Activated CD8-positive, alpha-beta T cell treated with anti-CD3 and anti-CD28 coated beads, Interleukin-2, amount 10 ng/mL, durations not matched to agents 7 days and 5 days (primary cell): Measurements from ENCODE around the gene CCDC88C. TPM values are rescaled to one million over a fixed set of nuclear protein-coding genes. Genes with fewer than 3 reads are reported as not detected.

Source experiments
- ATAC-seq: fragments of 150-1000 bp; cut with Tn5 transposase; one replicate; pipeline ENCODE4 v1.10.0; 2021; ENCODE audit warnings: moderate library complexity
- CTCF ChIA-PET: fragments of 350-600 bp; sonication (Branson Sonifier 250); formaldehyde crosslinking; loops from one replicate; lab custom pipeline; 2021; ENCODE audit warnings: antibody characterized with exemption; lab: Charles Lee
- POLR2A ChIA-PET: fragments of 350-600 bp; sonication (Branson Sonifier 250); formaldehyde crosslinking; loops from one replicate; lab custom pipeline; 2021; ENCODE audit warnings: antibody characterized with exemption; lab: Charles Lee
- DNase-seq: peaks from one replicate; pipeline ENCODE4 v3.0.0-alpha.2; 2020
- H3K27ac Mint-ChIP-seq: one replicate; pipeline ENCODE4 v1.8.0; 2021; ENCODE audit warnings: mild to moderate bottlenecking, mixed read lengths
- H3K27me3 Mint-ChIP-seq: one replicate; pipeline ENCODE4 v1.8.0; 2021; ENCODE audit warnings: low read depth, mixed read lengths
- H3K36me3 Mint-ChIP-seq: one replicate; pipeline ENCODE4 v1.8.0; 2021; ENCODE audit warnings: low read depth, mixed read lengths
- H3K4me1 Mint-ChIP-seq: one replicate; pipeline ENCODE4 v1.8.0; 2021; ENCODE audit warnings: low read depth, mixed read lengths
- H3K4me3 Mint-ChIP-seq: one replicate; pipeline ENCODE4 v1.8.0; 2021; ENCODE audit warnings: mild to moderate bottlenecking, mixed read lengths
- H3K9me3 Mint-ChIP-seq: one replicate; pipeline ENCODE4 v1.8.0; 2022; ENCODE audit warnings: mixed read lengths; ENCODE audit not compliant: insufficient read depth
- total RNA-seq, 2 experiments: library from RNA; stranded (reverse); gene quantifications; one replicate each; pipeline ENCODE4 v1.2.3, GENCODE V29; 2021

CCDC88C gene
- total RNA-seq, 2 experiments from 2014 or later: 147 to 153 TPM

GRCh38 chr14:91295851-91296796, 121.5 kb downstream of the CCDC88C start:
- no peaks in the 10 kb centered on the region for H3K9me3 Mint-ChIP-seq
- H3K4me3 Mint-ChIP-seq: no peak overlapping the region
- H3K36me3 Mint-ChIP-seq: peaks cover 88% of the 10 kb centered on the region
- no peak for ATAC-seq
- no peaks in the 10 kb centered on the region for H3K27me3 Mint-ChIP-seq
- POLR2A ChIA-PET: interaction anchor here (0.6 kb wide), 1 partner anchor 120 kb away, joined by 4 read pairs; no protein-coding TSS in a partner anchor
- peaks cover 35% of the 10 kb centered on the region for H3K4me1 Mint-ChIP-seq
- peak overlapping the region; percentile 65 for H3K27ac Mint-ChIP-seq
- CTCF ChIA-PET: no interaction called here
- DNase-seq: no peak

GRCh38 chr14:91295276-91295845, 122.3 kb downstream of the CCDC88C start:
- CTCF ChIA-PET: no interaction called here
- DNase-seq: no peak
- no peaks in the 10 kb centered on the region for H3K27me3 Mint-ChIP-seq
- H3K27ac Mint-ChIP-seq: no peak overlapping the region
- peaks cover 29% of the 10 kb centered on the region for H3K4me1 Mint-ChIP-seq
- POLR2A ChIA-PET: no interaction called here
- no peak for ATAC-seq
- no peaks in the 10 kb centered on the region for H3K9me3 Mint-ChIP-seq
- peaks cover 88% of the 10 kb centered on the region for H3K36me3 Mint-ChIP-seq
- H3K4me3 Mint-ChIP-seq: no peak overlapping the region

DNA sequence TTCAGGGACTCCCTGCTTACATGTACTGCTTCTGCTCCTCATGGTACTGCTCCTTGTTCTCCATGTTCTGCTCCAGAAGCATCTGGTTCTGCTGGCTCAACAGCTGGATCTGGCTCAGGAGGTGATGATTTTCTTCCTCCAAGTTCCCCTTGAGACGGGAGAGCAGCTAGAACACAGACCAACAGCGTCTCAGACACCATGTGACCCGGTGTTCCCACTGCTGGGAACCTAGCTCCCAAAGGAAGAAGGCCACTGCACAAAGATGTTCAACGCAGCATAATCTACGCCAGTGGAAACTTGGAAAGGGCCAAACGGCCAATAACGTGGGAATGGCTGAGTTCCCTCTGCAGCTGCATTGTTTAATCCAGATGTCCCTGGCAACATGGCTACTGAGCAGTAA, 123.5 kb downstream of the CCDC88C start:
- H3K4me3 Mint-ChIP-seq: no peak overlapping the region
- no peaks in the 10 kb centered on the region for H3K9me3 Mint-ChIP-seq
- DNase-seq (no peak), ATAC-seq (no peak)
- H3K27me3 Mint-ChIP-seq: no peaks in the 10 kb centered on the region
- CTCF ChIA-PET: no interaction called here
- peaks cover 29% of the 10 kb centered on the region for H3K4me1 Mint-ChIP-seq
- H3K36me3 Mint-ChIP-seq: peaks cover 88% of the 10 kb centered on the region
- POLR2A ChIA-PET: interaction anchor here (0.6 kb wide), 1 partner anchor 29 kb away, joined by 4 read pairs; no protein-coding TSS in a partner anchor
- peak overlapping the region; percentile 76 for H3K27ac Mint-ChIP-seq

DNA sequence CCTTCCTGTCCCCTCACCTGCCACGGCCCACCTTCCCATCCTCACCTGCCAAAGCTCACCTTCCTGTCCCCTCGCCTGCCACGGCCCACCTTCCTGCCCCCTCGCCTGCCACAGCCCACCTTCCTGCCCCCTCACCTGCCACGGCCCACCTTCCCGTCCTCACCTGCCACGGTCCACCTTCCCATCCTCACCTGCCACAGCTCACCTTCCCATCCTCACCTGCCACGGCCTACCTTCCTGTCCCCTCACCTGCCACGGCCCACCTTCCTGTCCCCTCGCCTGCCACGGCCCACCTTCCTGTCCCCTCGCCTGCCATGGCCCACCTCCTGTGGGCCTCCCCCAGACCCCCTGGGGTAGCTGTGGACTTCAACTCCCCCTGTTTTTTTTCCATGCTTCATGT, 124.3 kb downstream of the CCDC88C start:
- DNase-seq: no peak
- Mint-ChIP-seq H3K9me3 (no peaks in the 10 kb centered on the region), H3K36me3 (peaks cover 87% of the 10 kb centered on the region), H3K27ac (peak overlapping the region; percentile 76), H3K4me3 (no peak overlapping the region), H3K4me1 (peaks cover 29% of the 10 kb centered on the region), H3K27me3 (no peaks in the 10 kb centered on the region)
- POLR2A ChIA-PET: no interaction called here
- CTCF ChIA-PET: interaction anchor here (0.7 kb wide), 1 partner anchor 116 kb away, joined by 7 read pairs; no protein-coding TSS in a partner anchor
- no peak for ATAC-seq

DNA sequence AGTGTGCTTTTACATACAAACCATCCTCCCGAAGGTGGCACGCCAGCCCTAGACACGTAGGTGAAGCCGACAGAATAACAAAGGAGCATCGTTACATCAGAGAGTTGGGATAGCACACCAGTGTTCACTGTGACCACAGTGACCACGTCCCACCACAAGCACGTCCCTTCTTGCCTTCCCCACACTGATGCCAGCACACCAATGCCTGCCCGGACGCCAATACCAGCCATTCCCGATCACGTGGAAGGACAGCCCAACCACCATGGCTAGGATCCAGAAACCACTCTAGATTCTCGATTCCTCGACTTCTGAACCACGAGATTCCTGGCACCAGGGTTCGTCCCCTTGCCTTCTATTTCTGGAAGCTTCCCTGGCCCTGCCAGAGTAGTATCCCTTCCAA, 125.1 kb downstream of the CCDC88C start:
- CTCF ChIA-PET: interaction anchor here (0.7 to 1.7 kb wide), 3 partner anchors 15 to 115 kb away, joined by 4 to 7 read pairs (median 4); partner anchors contain the start of gene GPR68
- H3K36me3 Mint-ChIP-seq: peaks cover 91% of the 10 kb centered on the region
- DNase-seq: peak; percentile 54

GRCh38 chr14:91291786-91292405, 125.7 kb downstream of the CCDC88C start:
- ATAC-seq (no peak), DNase-seq (no peak)
- Mint-ChIP-seq H3K27ac (peak overlapping the region; percentile 76), H3K36me3 (peaks cover 88% of the 10 kb centered on the region), H3K4me1 (peaks cover 29% of the 10 kb centered on the region), H3K9me3 (no peaks in the 10 kb centered on the region), H3K4me3 (no peak overlapping the region), H3K27me3 (no peaks in the 10 kb centered on the region)
- ChIA-PET POLR2A (no interaction called here), CTCF (interaction anchor here (1.3 to 3.1 kb wide), 3 partner anchors 14 to 115 kb away, joined by 4 to 20 read pairs (median 4); partner anchors contain the start of gene GPR68)

More for the DNA sequence above, 125.1 kb downstream of the CCDC88C start:
- peak; percentile 52 for ATAC-seq
- peak overlapping the region; percentile 76 for H3K27ac Mint-ChIP-seq
- POLR2A ChIA-PET: no interaction called here
- H3K4me1 Mint-ChIP-seq: peaks cover 29% of the 10 kb centered on the region
- H3K9me3 Mint-ChIP-seq: no peaks in the 10 kb centered on the region
- no peaks in the 10 kb centered on the region for H3K27me3 Mint-ChIP-seq
- H3K4me3 Mint-ChIP-seq: no peak overlapping the region

DNA sequence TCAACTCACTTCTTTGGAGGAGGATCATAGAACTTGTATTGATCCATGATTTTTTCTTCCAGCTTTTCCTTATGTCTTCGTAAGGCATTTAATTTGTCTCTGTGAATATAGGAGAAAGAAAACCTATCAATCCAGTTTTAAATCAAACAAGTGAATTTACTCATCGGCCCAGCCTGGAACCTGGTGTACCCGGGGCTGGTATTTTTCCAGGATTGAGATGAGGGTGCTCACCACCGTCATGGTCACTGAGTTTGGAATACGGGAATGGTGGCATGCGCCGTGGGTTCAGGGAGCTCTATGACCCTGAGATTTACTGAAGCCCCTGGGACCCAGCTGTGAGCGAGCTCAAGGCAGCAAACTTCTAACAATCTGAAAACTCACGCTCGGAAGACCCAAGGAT, 126.6 kb downstream of the CCDC88C start:
- H3K9me3 Mint-ChIP-seq: no peaks in the 10 kb centered on the region
- H3K4me1 Mint-ChIP-seq: peaks cover 35% of the 10 kb centered on the region
- no peak for DNase-seq
- H3K36me3 Mint-ChIP-seq: peaks cover 88% of the 10 kb centered on the region
- no peak overlapping the region for H3K4me3 Mint-ChIP-seq
- POLR2A ChIA-PET: interaction anchor here (0.7 kb wide), 1 partner anchor 126 kb away, joined by 4 read pairs; the partner anchor contains the start of gene CCDC88C
- peak overlapping the region; percentile 11 for H3K27ac Mint-ChIP-seq
- H3K27me3 Mint-ChIP-seq: no peaks in the 10 kb centered on the region
- no peak for ATAC-seq
- CTCF ChIA-PET: interaction anchor here (1.0 to 3.1 kb wide), 6 partner anchors 14 to 119 kb away, joined by 3 to 20 read pairs (median 4); partner anchors contain the start of gene GPR68

- no peaks in the 10 kb centered on the region for H3K9me3 Mint-ChIP-seq
- DNase-seq: no peak
- H3K36me3 Mint-ChIP-seq: peaks cover 91% of the 10 kb centered on the region
- POLR2A ChIA-PET: interaction anchor here (1.1 kb wide), 1 partner anchor 39 kb away, joined by 3 read pairs; no protein-coding TSS in a partner anchor
- no peak overlapping the region for H3K27ac Mint-ChIP-seq
- H3K4me1 Mint-ChIP-seq: peaks cover 50% of the 10 kb centered on the region
- CTCF ChIA-PET: interaction anchor here (1.3 to 3.1 kb wide), 2 partner anchors 112 to 117 kb away, joined by 6 to 20 read pairs; no protein-coding TSS in a partner anchor
- no peak for ATAC-seq
- no peaks in the 10 kb centered on the region for H3K27me3 Mint-ChIP-seq
- H3K4me3 Mint-ChIP-seq: no peak overlapping the region
Observed at GRCh38 chr14:91289464-91289863, 128.2 kb downstream of the CCDC88C start.

- no peak overlapping the region for H3K4me3 Mint-ChIP-seq
- ATAC-seq: no peak
- no peak for DNase-seq
- H3K27ac Mint-ChIP-seq: no peak overlapping the region
- H3K4me1 Mint-ChIP-seq: peaks cover 50% of the 10 kb centered on the region
- no peaks in the 10 kb centered on the region for H3K27me3 Mint-ChIP-seq
- H3K36me3 Mint-ChIP-seq: peaks cover 91% of the 10 kb centered on the region
- CTCF ChIA-PET: interaction anchor here (1.2 to 4.3 kb wide), 4 partner anchors 32 to 386 kb away, joined by 4 to 130 read pairs (median 9); no protein-coding TSS in a partner anchor
- POLR2A ChIA-PET: interaction anchor here (1.0 kb wide), 1 partner anchor 26 kb away, joined by 6 read pairs; no protein-coding TSS in a partner anchor
- H3K9me3 Mint-ChIP-seq: no peaks in the 10 kb centered on the region
Observed at GRCh38 chr14:91288876-91289275, 128.7 kb downstream of the CCDC88C start.

- Mint-ChIP-seq H3K4me1 (peaks cover 45% of the 10 kb centered on the region), H3K36me3 (peaks cover 93% of the 10 kb centered on the region), H3K27ac (peak overlapping the region; percentile 54), H3K27me3 (no peaks in the 10 kb centered on the region), H3K9me3 (no peaks in the 10 kb centered on the region), H3K4me3 (no peak overlapping the region)
- ATAC-seq (peak; percentile 85), DNase-seq (peak; percentile 88)
- ChIA-PET CTCF (interaction anchor here (0.6 to 4.3 kb wide), 18 partner anchors 8 to 384 kb away, joined by 3 to 130 read pairs (median 4); partner anchors contain the start of gene GPR68), POLR2A (interaction anchor here (0.5 to 3.9 kb wide), 3 partner anchors 43 to 109 kb away, joined by 3 to 25 read pairs (median 6); partner anchors contain the start of gene GPR68)
Observed at GRCh38 chr14:91286530-91286937, 131.1 kb downstream of the CCDC88C start.
